ENCODE measurements around the gene CSGALNACT2. TPM values are rescaled to one million over a fixed set of nuclear protein-coding genes. Genes with fewer than 3 reads are reported as not detected.

CSGALNACT2 gene
- polyA plus RNA-seq, 1 experiment, result 14.1 TPM

GRCh38 chr10:43155741-43156140, 17.5 kb downstream of the CSGALNACT2 start:
- H3K27me3 ChIP-seq (ENCODE audit: control insufficient read depth, insufficient read depth, low read length), result no peaks in the 10 kb centered on the region
- POLR2A ChIA-PET, result no interaction called here
- no peak for TF ChIP-seq CTCF (IDR thresholded peaks at IDR 0.05; ENCODE audit: insufficient read depth, low read depth, low read length)
- H3K36me3 ChIP-seq (ENCODE audit: control insufficient read depth, insufficient read depth, low read length), result no peaks in the 10 kb centered on the region
- H3K4me3 ChIP-seq (ENCODE audit: low read depth, low read length), result no peak overlapping the region
- DNase-seq (ENCODE audit: low read depth), result no peak
- CTCF ChIA-PET, result no interaction called here

- Histone ChIP-seq H3K4me3 (ENCODE audit: low read depth, low read length) (no peak overlapping the region), H3K36me3 (ENCODE audit: control insufficient read depth, insufficient read depth, low read length) (peaks cover 2% of the 10 kb centered on the region; the same call in 1 of the 2 replicates), H3K27me3 (ENCODE audit: control insufficient read depth, insufficient read depth, low read length) (no peaks in the 10 kb centered on the region)
- no peak; the same call in 1 of the 2 replicates for TF ChIP-seq CTCF (IDR thresholded peaks at IDR 0.05; ENCODE audit: insufficient read depth, low read depth, low read length)
- DNase-seq (ENCODE audit: low read depth), result no peak
- POLR2A ChIA-PET, result interaction anchor here (0.6 kb wide), 1 partner anchor 387 kb away, joined by 4 read pairs; no protein-coding TSS in a partner anchor
- CTCF ChIA-PET, result interaction anchor here (1.0 kb wide), 1 partner anchor 9 kb away, joined by 5 read pairs; no protein-coding TSS in a partner anchor
Measured at GRCh38 chr10:43156590-43157341, 18.5 kb downstream of the CSGALNACT2 start.

- no peak for TF ChIP-seq CTCF (IDR thresholded peaks at IDR 0.05; ENCODE audit: insufficient read depth, low read depth, low read length)
Measured at GRCh38 chr10:43158636-43159035, 20.4 kb downstream of the CSGALNACT2 start.

GRCh38 chr10:43160046-43160920, 22.0 kb downstream of the CSGALNACT2 start:
- no peak overlapping the region for H3K4me3 ChIP-seq (ENCODE audit: low read depth, low read length)
- POLR2A ChIA-PET, result no interaction called here
- H3K36me3 ChIP-seq (ENCODE audit: control insufficient read depth, insufficient read depth, low read length), result peaks cover 8% of the 10 kb centered on the region
- CTCF ChIA-PET, result interaction anchor here (1.1 to 2.3 kb wide), 4 partner anchors 10 to 301 kb away, joined by 3 to 9 read pairs (median 4); no protein-coding TSS in a partner anchor
- no peaks in the 10 kb centered on the region for H3K27me3 ChIP-seq (ENCODE audit: control insufficient read depth, insufficient read depth, low read length)
- TF ChIP-seq CTCF (IDR thresholded peaks at IDR 0.05; ENCODE audit: insufficient read depth, low read depth, low read length), result no peak
- peak; percentile 41 for DNase-seq (ENCODE audit: low read depth)

More at GRCh38 chr10:43158636-43159035, 20.4 kb downstream of the CSGALNACT2 start:
- DNase-seq (ENCODE audit: low read depth), result no peak
- no peak overlapping the region for H3K4me3 ChIP-seq (ENCODE audit: low read depth, low read length)
- no peaks in the 10 kb centered on the region for H3K27me3 ChIP-seq (ENCODE audit: control insufficient read depth, insufficient read depth, low read length)
- H3K36me3 ChIP-seq (ENCODE audit: control insufficient read depth, insufficient read depth, low read length), result peaks cover 8% of the 10 kb centered on the region
- ChIA-PET CTCF (interaction anchor here (0.6 kb wide), 1 partner anchor 8 kb away, joined by 3 read pairs; no protein-coding TSS in a partner anchor), POLR2A (no interaction called here)

- Histone ChIP-seq H3K27me3 (ENCODE audit: control insufficient read depth, insufficient read depth, low read length) (no peaks in the 10 kb centered on the region), H3K36me3 (ENCODE audit: control insufficient read depth, insufficient read depth, low read length) (peaks cover 8% of the 10 kb centered on the region), H3K4me3 (ENCODE audit: low read depth, low read length) (no peak overlapping the region)
- no peak for TF ChIP-seq CTCF (IDR thresholded peaks at IDR 0.05; ENCODE audit: insufficient read depth, low read depth, low read length)
- DNase-seq (ENCODE audit: low read depth), result no peak
- ChIA-PET POLR2A (no interaction called here), CTCF (interaction anchor here (1.5 to 2.3 kb wide), 2 partner anchors 9 to 24 kb away, joined by 3 to 9 read pairs; no protein-coding TSS in a partner anchor)
Measured at GRCh38 chr10:43160921-43161255, 22.6 kb downstream of the CSGALNACT2 start.
